Left ventricle myocardium superior (tissue), 1 donor: ENCODE measurements around the gene HECTD2. TPM values are rescaled to one million over a fixed set of nuclear protein-coding genes. Genes with fewer than 3 reads are reported as not detected.
A peak's percentile ranks its signal among the peaks of the same experiment; 100 is the strongest.
"Not testable (repeated sequence)": the region's sequence is repeated elsewhere in the genome, so short reads cannot be mapped to it uniquely, and the experiment has no call there.

Experiments
- ATAC-seq: fragments of 200-7000 bp; cut with Tn5 transposase; one replicate; pipeline ENCODE4 v1.9.1; 2020; ENCODE audit warnings: mild to moderate bottlenecking, moderate library complexity
- DNase-seq: peaks from one replicate; pipeline ENCODE4 v3.0.0-alpha.2; 2020
- intact Hi-C: fragments of 100-400 bp; cut with micrococcal nuclease; formaldehyde crosslinking; loops from one replicate; pipeline ENCODE4 v1.11.0; 2022
- total RNA-seq: library from RNA; stranded (reverse); fragmentation: NEBNext Ultra II Directional; extraction: Animal tissue kit (Norgen Biotek cat#: 25700); gene quantifications from one replicate; pipeline ENCODE4 v1.2.1, GENCODE V29; 2021
- donor health status: DM: no; HTN: yes; CAD: no; lungs with severe emphysema.

The HECTD2 gene
- total RNA-seq, 1 donor from 2014 or later: 3.0 TPM

DNA sequence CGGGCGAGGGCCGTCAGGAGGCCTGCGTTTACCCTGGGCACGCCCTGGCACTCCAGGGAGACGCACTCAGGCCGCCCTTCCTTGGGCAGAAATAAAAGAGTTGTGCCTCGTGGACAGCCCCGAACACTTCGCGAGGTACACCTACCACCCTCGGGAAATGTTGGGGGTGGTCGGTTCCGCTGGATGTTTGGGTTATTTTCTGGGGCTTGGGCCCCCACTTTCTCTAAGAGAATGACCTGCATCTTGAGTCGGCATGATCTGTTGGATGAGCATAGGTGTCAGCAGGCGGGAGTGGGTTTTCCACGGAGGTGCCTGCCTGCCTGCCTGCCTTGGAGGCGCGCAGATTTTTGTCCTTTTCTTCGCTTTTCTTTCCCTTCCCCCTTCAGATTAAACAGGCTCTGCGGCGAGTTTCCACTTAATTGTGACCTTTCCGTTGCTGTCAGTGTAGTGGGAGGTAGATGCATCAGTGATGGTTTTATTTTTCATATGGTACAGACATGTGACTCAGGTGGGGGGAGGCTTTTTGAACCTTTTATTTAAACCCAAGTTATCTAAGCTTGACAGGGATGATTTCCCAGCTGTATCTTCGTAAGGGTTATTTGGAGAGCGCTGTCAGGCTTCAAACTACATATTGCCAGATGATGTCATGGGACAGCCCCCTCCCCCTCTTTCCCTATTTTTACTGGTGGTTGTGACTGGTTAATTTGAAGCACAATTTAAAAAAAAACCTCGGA is 661 bp downstream of the HECTD2 start:
- intact Hi-C loops: no loop called here
- ATAC-seq (no peak), DNase-seq (no peak)

DNA sequence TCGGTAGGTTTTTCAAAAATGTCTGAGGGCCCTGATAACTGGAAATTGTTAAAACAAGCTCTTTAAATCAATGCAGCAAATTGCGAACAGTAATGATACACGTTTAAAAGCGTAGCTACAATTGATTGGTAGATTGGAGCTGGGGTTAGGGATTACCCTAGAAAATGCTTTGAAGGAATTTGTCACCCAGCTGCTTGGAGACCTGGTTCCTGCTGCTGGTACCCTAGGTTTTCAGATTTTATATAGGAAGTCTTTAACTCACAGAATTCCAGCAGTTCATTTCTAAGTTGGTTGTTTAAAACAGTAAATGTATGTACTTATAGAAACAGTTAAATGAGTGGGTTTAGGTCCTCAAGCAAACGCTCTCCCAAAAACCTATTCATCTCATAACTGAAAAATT is 1.5 kb downstream of the HECTD2 start:
- ATAC-seq: no peak
- intact Hi-C loops: no loop called here
- DNase-seq: no peak

DNA sequence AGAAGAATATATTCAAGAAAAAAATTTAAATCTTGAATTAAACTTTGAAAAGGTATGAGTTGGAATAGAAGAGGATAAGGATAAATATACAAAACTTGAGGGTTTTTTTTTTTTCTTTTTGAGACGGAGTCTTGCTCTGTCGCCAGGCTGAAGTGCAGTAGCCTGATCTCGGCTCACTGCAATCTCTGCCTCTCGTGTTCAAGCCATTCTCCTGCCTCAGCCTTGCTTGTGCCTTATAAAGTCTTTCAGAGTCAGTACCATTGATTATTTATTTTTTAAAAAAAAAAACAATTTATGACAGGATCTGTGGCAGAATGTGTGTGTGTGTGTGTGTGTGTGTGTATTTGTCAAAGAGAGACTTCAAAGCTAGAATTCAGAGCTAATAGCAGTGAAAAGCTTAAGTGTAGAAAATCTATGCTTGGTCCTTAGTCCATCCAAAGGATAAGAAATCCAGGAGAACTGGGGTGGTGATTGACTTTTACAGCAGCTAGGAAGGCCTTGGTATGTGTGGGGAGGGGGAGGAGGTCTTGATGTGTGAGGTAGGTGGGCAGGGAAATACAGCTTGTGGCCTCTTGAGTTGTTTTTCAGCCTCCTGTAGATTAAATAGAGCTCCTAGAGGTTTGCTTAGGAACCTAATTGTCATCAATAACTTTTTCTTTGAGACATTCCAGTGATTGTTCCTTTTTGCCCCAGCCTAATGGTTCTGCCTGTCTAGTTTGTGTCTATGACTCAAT is 2.4 kb downstream of the HECTD2 start:
- DNase-seq (no peak), ATAC-seq (no peak)
- intact Hi-C loops: no loop called here

DNA sequence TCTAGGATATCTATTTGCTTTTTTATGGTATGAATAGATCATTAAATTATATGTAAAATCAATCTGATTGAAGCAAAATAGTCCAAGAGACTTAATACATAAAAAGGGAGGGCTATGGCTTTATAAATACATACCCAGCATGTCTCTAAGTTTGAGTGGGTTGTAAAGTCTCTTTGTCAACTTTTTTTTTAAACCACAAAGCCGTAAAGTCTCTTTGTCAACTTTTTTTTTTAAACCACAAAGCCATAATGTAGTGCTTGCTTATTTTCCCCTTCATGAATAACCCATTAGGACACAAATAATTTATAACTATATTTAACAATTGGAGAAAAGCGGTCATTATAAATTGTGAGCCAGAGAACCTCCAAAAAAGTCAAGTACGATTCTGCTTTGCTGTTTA is 5.7 kb downstream of the HECTD2 start:
- ATAC-seq: no peak
- intact Hi-C loops: no loop called here
- no peak for DNase-seq

DNA sequence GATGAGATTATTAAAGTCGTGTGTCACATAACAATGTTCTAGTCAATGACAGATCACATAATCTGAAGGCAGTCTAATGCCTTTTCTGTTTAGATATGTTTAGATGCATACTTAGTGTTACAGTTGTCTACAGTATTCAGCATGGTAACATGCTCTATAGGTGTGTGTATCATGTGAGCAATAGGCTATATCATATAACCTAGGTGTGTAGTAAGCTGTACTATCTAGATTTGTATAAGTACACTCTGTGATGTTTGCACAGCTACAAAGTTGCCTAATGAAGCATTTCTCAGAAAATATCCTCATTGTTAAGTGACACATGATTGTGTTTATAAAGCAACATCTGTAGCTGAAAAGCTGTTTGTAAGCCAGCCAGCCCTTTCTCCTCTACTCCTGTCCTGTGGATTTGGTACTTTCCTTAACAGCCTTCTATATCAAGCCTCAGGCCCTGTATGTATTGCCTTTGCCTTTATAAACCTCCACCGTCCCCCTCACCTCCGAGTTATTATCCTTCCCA is 6.3 kb downstream of the HECTD2 start:
- no peak for ATAC-seq
- intact Hi-C loops: no loop called here
- no peak for DNase-seq

DNA sequence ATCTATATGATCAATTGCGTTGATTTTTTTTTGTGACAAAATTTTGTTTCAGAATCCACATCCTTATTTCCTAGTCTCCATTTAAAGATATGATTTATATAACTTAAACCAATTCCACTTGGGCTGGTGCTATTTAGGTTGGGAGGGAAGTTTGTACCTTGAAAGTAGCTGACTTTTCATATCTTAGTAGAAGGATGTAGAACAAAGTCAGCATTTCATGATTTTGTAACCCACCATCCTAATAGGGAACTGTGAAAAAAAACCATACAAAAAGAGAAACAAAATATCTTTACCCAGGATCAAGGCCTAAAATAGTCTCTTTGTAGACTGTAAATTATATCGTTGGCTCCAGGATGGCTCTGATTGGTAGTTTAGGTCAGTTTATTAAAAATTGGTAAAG is 8.3 kb downstream of the HECTD2 start:
- intact Hi-C loops: no loop called here
- ATAC-seq (no peak), DNase-seq (no peak)

DNA sequence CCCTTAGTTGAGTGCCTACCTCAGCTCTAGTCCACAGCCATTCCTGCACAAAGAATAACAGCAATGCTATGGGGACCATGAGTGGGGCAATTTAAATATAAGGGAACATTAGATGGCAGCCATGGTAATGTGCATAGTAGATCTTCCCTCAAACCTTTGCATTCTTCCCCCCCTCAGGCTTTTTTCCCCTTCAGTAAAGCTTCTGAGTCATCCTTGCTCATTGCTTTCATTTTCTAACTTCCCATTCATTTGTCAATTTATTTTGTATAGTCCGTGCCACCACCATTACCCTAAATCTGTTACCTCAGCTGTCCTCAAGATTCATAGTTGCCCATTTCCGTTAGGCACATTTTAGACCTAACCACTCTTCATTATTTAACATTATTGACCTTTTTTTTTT is 10.7 kb downstream of the HECTD2 start:
- intact Hi-C loops: no loop called here
- no peak for ATAC-seq

DNA sequence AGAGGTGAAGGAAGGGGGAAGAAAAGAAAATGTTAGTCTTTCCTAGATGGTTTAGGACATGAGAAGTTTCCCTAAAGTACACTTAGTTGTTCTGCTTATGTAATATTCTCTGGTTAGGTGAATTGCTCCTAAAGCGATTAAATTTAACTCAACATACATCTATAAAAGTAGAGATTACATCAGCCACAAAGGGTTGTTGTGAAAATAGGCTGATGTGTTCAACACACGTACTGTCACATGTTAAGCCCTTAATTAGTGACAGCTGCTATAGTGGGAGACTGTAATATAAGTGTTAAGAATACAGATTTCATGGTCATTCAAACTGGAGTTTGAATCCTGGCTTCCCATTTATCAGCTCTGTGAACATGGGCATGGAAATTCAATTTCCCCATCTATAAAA is 12.8 kb downstream of the HECTD2 start:
- ATAC-seq (no peak), DNase-seq (no peak)
- intact Hi-C loops: no loop called here

More for the DNA sequence above, 10.7 kb downstream of the HECTD2 start:
- DNase-seq: no peak

DNA sequence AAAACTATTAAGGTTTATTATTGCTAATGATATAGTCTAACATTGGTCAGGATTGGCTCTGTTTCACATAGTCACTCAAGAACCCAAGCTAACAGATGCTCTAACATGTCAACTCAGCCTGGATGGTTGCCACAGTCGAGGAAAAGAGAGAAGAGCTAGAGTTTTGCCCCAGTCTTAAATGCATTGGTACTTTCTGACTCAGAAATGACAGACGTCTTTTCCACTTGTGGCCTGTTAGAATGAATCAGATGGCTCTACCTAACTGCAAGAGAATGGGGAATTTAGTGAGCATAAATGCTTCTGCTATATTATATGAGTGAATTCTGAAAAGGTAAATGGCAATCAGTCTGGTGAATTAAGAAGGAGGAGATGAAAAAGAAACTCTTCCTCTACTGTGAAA is 13.9 kb downstream of the HECTD2 start:
- ATAC-seq (no peak), DNase-seq (no peak)
- intact Hi-C loops: no loop called here

DNA sequence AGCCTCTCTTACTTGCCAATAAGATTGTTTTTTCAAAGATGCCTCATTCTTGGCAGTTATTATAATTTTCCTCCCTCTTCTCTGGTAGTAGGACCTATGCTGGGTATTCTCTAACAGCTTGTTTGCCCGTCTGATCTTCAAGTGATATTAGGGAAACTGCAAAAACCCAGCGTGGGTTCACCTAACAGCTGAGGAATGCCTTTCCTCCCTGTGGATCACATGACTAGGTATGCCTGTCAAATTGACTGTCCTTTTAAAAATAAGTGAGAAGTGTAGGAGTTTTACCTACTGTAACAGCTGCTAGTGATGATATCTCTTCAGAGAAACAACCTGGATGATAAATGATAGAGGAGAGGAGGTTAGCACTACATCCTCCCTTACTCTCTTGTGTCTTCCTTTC is 22.0 kb downstream of the HECTD2 start:
- DNase-seq (no peak), ATAC-seq (no peak)
- intact Hi-C loops: no loop called here

DNA sequence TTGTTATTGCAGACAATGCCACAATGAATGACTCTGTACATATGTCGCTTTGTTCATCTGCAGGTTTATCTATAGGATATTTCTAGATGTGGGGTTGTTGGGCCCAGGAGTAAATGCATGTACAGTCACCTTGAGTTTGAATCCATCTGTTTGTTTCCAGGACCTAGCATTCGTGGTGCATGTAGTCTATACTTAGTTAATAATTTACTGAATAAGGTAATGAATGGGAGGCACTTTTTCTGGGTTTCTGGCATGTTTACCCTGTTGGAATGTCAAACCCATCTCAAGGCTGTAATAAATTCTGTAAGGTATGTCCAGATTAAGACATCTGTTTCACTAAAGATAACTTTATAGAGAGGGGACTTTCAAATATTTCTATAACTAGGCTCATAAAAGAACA is 23.5 kb downstream of the HECTD2 start:
- intact Hi-C loops: no loop called here

DNA sequence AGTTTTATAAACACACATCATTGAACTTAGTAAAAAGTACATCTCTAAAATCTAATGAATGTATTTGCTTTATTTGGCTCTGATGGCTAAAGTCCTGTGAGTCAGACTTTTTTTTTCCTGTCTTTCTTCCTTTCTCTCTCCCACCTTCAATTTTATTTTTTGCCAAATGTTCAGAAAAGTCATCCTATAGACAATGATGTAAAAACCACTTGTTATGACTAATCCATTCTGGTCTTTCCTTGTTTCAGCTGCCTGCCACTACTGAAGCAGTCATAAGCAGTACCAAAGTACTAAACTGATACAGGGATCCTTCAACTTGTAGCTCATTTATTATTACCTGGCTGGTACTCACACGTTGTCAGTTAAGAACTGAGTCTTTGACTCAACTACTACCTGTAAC is 23.9 kb downstream of the HECTD2 start:
- intact Hi-C loops: no loop called here
- no peak for DNase-seq
- ATAC-seq: no peak

More for the DNA sequence above, 23.5 kb downstream of the HECTD2 start:
- DNase-seq: no peak
- no peak for ATAC-seq

DNA sequence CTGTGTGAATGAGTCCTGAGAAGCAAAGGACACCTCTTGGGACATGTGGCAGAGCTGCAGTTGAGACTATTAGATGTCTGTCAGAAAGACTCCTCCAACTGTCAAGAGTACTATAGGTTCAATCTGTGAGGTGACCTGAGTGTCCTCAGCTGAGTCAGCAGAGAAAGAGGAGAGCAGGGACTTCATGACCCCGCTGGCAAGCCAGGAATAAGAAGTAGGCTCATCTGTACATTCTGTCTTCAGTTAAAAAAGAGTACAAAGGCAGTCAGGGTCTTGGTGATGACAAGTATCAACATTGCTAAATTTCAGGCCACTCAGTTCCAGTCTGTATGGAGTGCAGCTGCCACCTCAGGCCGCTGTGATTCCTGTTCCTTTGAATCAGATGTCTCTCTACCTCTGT is 25.1 kb downstream of the HECTD2 start:
- intact Hi-C loops: no loop called here
- ATAC-seq (no peak), DNase-seq (no peak)

DNA sequence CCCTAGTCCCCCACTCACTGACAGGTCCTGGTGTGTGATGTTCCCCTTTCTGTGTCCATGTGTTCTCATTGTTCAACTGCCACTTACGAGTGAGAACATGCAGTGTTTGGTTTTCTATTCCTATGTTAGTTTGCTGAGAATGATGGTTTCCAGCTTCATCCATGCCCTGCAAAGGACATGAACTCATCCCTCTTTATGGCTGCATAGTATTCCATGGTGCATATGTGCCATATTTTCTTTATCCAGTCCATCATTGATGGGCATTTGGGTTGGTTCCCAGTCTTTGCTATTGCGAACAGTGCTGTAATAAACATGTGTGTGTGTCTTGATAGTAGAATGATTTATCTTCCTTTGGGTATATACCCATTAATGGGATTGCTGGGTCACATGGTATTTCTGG is 28.1 kb downstream of the HECTD2 start:
- ATAC-seq, DNase-seq, intact Hi-C loops: not testable (repeated sequence)

DNA sequence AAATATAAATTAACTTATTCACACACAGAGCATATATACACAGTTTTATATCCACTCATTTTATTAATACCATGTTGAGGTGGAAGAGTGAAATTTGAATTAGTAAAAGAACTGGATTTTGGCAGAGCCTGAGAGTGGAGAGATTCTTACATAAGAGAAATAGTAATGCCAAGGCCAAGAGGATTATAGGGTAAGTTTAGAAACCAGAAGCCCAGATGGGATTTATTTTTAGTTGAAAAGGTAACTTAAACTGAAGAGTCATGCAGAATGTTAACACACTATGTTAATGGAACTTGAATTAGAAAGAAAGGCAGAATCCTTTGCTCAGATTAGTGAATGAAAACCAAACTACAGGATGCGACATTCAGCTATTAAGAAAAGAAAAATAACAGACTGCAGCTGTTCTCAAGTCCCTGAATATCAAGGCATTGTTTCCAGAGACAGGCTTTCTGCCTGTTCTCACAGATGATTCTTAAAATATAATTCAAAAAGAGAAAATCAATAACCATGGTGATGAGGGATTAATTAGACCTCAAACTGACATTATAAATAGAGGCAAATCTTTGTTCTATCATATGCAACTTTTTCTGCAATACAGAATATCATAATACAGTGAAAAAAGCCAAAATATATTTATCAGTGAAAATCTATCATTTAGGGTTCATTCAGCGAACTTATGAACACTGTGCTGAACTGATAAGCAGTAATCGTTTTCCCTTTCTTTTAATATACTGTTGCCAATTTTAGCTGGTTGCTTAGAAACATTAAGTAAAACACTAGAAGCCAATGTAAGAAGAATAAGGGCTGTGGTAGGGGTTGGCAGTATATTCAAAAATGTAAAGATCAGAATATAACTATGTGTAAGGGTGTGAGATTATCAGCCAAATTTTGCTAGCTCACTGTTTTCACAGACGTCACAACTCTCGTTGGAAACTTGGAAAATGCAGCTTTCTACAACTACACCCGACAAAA is 34.4 kb downstream of the HECTD2 start:
- peak; percentile 24 for ATAC-seq
- DNase-seq: no peak
- intact Hi-C loops: no loop called here

DNA sequence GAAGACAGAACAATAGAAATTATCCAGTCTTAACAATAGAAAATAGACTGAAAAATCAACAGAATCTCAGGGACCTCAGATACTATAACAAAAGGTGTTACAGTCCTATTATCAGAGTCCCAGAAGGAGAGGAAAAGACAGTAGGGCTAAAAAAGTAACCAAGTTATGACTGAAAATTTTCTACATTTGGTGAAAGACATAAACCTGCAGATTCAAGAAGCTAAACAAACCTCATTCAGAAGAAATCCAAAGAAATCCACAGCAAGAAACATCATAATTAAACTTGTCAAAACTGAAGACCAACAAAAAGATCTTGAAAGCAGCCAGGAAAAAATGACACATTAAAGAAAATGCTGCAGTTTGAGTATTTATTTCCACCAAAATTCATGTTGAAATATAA is 41.9 kb downstream of the HECTD2 start:
- DNase-seq (no peak), ATAC-seq (no peak)

DNA sequence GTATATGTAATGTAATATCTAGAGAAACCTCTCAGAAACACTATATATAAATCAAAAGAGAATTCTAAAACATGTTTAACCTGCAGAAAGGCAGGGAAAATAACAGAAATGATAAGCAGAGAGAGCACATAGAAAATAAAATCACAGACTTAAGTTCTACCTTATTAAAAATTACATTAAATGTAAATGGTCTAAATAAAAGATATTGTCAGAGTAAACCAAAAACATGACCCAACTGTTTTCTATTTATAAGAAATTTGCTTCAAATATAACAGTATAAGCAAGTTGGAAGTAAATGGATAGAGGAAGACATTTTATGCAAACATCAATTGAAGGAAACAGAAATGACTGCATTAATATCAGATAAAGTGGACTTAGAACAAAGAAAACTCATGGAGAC is 43.4 kb downstream of the HECTD2 start:
- ATAC-seq (no peak), DNase-seq (no peak)
- intact Hi-C loops: no loop called here

More for the DNA sequence above, 41.9 kb downstream of the HECTD2 start:
- intact Hi-C loops: no loop called here

DNA sequence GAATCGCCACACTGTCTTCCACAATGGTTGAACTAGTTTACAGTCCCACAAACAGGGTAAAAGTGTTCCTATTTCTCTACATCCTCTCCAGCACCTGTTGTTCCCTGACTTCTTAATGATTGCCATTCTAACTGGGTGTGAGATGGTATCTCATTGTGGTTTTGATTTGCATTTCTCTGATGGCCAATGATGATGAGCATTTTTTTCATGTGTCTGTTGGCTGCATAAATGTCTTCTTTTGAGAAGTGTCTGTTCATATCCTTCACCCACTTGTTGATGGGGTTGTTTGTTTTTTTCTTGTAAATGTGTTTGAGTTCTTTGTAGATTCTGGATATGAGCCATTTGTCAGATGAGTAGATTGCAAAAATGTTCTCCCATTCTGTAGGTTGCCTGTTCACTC is 45.0 kb downstream of the HECTD2 start:
- intact Hi-C loops, DNase-seq, ATAC-seq: not testable (repeated sequence)

DNA sequence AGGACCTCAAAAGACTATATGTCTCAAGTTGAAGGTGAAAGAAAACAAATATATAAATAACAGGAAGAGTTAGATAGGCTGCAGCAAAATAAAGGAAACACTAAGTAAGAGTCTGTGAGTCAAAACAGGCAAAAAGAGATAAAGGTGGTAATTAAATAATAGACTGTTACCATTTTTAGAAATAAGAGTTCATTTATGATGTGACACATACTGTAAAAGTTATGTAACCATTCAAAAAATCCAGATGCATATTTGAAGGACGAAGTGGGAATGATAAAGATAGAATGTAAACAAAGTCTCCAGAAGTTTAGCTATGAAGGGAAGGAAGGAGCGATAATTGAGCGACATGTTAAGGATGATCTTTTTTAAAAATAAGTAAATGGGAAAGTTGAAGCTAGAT is 50.5 kb downstream of the HECTD2 start:
- DNase-seq (no peak), ATAC-seq (no peak)
- intact Hi-C loops: no loop called here

DNA sequence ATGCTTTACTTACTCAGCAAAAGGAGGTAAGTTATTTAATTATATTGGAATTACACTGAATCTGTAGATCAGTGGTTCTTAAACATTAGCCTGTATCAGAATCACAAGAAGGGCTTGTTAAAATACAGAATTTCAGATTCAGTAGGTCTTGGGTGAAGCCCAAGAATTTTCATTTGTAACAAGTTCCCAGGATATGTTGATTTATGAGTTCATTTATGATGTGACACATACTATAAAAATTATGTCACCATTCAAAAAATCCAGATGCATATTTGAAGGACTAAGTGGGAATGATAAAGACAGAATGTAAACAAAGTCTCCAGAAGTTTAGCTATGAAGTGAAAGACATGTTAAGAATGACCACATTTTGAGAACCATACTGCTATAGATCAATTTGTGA is 52.3 kb downstream of the HECTD2 start:
- no peak for ATAC-seq
- intact Hi-C loops: no loop called here

More for the DNA sequence above, 52.3 kb downstream of the HECTD2 start:
- DNase-seq: no peak
